ENCODE measurements around the gene CFAP99. TPM values are rescaled to one million over a fixed set of nuclear protein-coding genes. Genes with fewer than 3 reads are reported as not detected.

CFAP99 gene
- total and polyA plus RNA-seq, 2 of the 8 experiments (the other 6 are each of a cell fraction or from before 2014, with no cell fraction given), result not detected

GRCh38 chr4:2412885-2413716 is 5.7 kb upstream of the CFAP99 start (continued):
- TF ChIP-seq TCF12 (IDR thresholded peaks at IDR 0.05; ENCODE audit: low read depth, low read length) (0 out of 2 replicates have a peak, but pooled peaks have one; percentile 4), HDAC6 (IDR thresholded peaks at IDR 0.05; ENCODE audit: low read depth, low read length) (no peak), SP4 (IDR thresholded peaks at IDR 0.05; ENCODE audit: low read length) (peak; percentile 25; the same call in 1 of the 2 replicates), RAD21 (IDR thresholded peaks at IDR 0.05 in 1 of 2, conservative IDR thresholded peaks at IDR 0.05 in 1 of 2; ENCODE audit: low read depth in 2 of 2, low read length in 2 of 2) (peak in 1 of 2 experiments; percentile 50; a peak in 3 of 4 replicates), BACH1 (IDR thresholded peaks at IDR 0.05; ENCODE audit: low read length) (peak; percentile 90), SIX5 (IDR thresholded peaks at IDR 0.05; ENCODE audit: low read depth, low read length) (no peak), ASH2L (IDR thresholded peaks at IDR 0.05; ENCODE audit: low read length) (peak; percentile 84), SP1 (IDR thresholded peaks at IDR 0.05; ENCODE audit: low read depth, low read length) (0 out of 2 replicates have a peak, but pooled peaks have one; percentile 28), SIRT6 (IDR thresholded peaks at IDR 0.05; ENCODE audit: low read length) (no peak), CREB1 (IDR thresholded peaks at IDR 0.05) (peak; percentile 97), SIN3A (conservative IDR thresholded peaks at IDR 0.05 in 1 of 2, IDR thresholded peaks at IDR 0.05 in 1 of 2; ENCODE audit: low read depth in 1 of 2, low read length in 2 of 2) (peak; percentile 67 to 90; a peak in 3 of 4 replicates), SRF (IDR thresholded peaks at IDR 0.05; ENCODE audit: low read depth, low read length) (peak; percentile 60), EGR1 (IDR thresholded peaks at IDR 0.05; ENCODE audit: borderline replicate concordance, low read depth, low read length) (no peak), E2F6 (IDR thresholded peaks at IDR 0.05) (peak; percentile 65; the same call in 1 of the 2 replicates)
- TF ChIP-seq, protein P1, sequence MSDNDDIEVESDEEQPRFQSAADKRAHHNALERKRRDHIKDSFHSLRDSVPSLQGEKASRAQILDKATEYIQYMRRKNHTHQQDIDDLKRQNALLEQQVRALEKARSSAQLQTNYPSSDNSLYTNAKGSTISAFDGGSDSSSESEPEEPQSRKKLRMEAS (IDR thresholded peaks at IDR 0.05), result peak; percentile 90
- TF ChIP-seq, protein P2, sequence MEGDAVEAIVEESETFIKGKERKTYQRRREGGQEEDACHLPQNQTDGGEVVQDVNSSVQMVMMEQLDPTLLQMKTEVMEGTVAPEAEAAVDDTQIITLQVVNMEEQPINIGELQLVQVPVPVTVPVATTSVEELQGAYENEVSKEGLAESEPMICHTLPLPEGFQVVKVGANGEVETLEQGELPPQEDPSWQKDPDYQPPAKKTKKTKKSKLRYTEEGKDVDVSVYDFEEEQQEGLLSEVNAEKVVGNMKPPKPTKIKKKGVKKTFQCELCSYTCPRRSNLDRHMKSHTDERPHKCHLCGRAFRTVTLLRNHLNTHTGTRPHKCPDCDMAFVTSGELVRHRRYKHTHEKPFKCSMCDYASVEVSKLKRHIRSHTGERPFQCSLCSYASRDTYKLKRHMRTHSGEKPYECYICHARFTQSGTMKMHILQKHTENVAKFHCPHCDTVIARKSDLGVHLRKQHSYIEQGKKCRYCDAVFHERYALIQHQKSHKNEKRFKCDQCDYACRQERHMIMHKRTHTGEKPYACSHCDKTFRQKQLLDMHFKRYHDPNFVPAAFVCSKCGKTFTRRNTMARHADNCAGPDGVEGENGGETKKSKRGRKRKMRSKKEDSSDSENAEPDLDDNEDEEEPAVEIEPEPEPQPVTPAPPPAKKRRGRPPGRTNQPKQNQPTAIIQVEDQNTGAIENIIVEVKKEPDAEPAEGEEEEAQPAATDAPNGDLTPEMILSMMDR (IDR thresholded peaks at IDR 0.05; ENCODE audit: control extremely low read depth in 1 of 3, insufficient read depth in 1 of 3, low read depth in 1 of 3, low read length in 3 of 3), result peak in 2 of 3 experiments; percentile 42 to 61; a peak in 3 of 4 replicates

Measured in H1 (cell line).